Sigmoid colon (tissue), 4 donors: Measurements from ENCODE around the gene ARMC2.

ENCODE experiments used
- CTCF ChIP-seq, 4 experiments: fragments of 450-650 bp in 3 of 4; fragments of 200-600 bp in 1 of 4; IDR thresholded peaks; one replicate each; pipeline ENCODE4 v1.5.1; 2016 to 2019; ENCODE audit warnings: antibody characterized with exemption in 4 of 4, mild to moderate bottlenecking in 3 of 4, moderate library complexity in 2 of 4
- POLR2AphosphoS5 ChIP-seq, 4 donors: sonication (generic); formaldehyde crosslinking; IDR thresholded peaks; one replicate each; pipeline ENCODE4 v1.6.1; 2017; ENCODE audit warnings: antibody characterized with exemption in 4 of 4

- TF ChIP-seq CTCF (IDR thresholded peaks at IDR 0.05): no peak
- TF ChIP-seq POLR2AphosphoS5 (IDR thresholded peaks at IDR 0.05): no peak
Measured at GRCh38 chr6:108995296-108995695, 147.1 kb downstream of the ARMC2 start.
